B cell (primary cell): ENCODE data around the gene SUPV3L1. TPM values are rescaled to one million over a fixed set of nuclear protein-coding genes. Genes with fewer than 3 reads are reported as not detected.

Experiments used
- ATAC-seq: fragments of 200-7000 bp; cut with Tn5 transposase; one replicate; pipeline ENCODE4 v1.10.0; 2021; ENCODE audit warnings: low read depth, mild to moderate bottlenecking, moderate number of reproducible peaks, moderate library complexity
- CTCF ChIA-PET: fragments of 350-600 bp; sonication (Branson Sonifier 250); formaldehyde crosslinking; loops from one replicate; lab custom pipeline; 2021; ENCODE audit warnings: antibody characterized with exemption, inconsistent platforms; lab: Charles Lee
- POLR2A ChIA-PET: fragments of 350-600 bp; sonication (Branson Sonifier 250); formaldehyde crosslinking; loops from one replicate; lab custom pipeline; 2021; ENCODE audit warnings: antibody characterized with exemption; lab: Charles Lee
- DNase-seq: peaks from one replicate; pipeline ENCODE4 v3.0.0; 2013
- H2AFZ ChIP-seq: 2 replicates; pipeline ENCODE4 v1.6.1; 2012; ENCODE audit warnings: mild to moderate bottlenecking, low read depth, low read length; ENCODE audit not compliant: insufficient read depth, poor library complexity, severe bottlenecking
- H3K27ac ChIP-seq, 2 donors: 1 replicate in 1 of 2; 2 replicates in 1 of 2; pipeline ENCODE4 v1.5.1; 2012 to 2013; ENCODE audit warnings: low read length in 2 of 2, mild to moderate bottlenecking in 2 of 2, moderate library complexity in 1 of 2
- H3K27me3 ChIP-seq, 4 experiments: fragments of 200-600 bp in 1 of 4; sonication (generic) in 1 of 4; replicated peaks in 1 of 4; 1 replicate in 2 of 4; 2 replicates in 2 of 4; pipeline versions ENCODE4 v1.6.1 to v1.7.0; 2013 to 2016; ENCODE audit warnings: low read length in 3 of 4, mild to moderate bottlenecking in 2 of 4, mixed read lengths in 1 of 4, moderate library complexity in 1 of 4; ENCODE audit not compliant: insufficient read depth in 4 of 4, control insufficient read depth in 3 of 4; ENCODE audit errors: control extremely low read depth in 1 of 4
- H3K36me3 ChIP-seq, 2 experiments: replicated peaks in 1 of 2; 1 replicate in 1 of 2; 2 replicates in 1 of 2; pipeline versions ENCODE4 v1.6.1 to v1.7.1; 2013; ENCODE audit warnings: low read length in 1 of 2; ENCODE audit not compliant: insufficient read depth in 2 of 2, control insufficient read depth in 1 of 2; ENCODE audit errors: control extremely low read depth in 1 of 2, extremely low read depth in 1 of 2
- H3K4me1 ChIP-seq, 2 donors: fragments of 200-600 bp in 1 of 2; sonication (generic) in 1 of 2; 1 replicate in 1 of 2; 2 replicates in 1 of 2; pipeline versions ENCODE4 v1.5.1 to v1.6.1; 2013 to 2017; ENCODE audit warnings: low read length in 2 of 2; ENCODE audit not compliant: control insufficient read depth in 2 of 2, insufficient read depth in 2 of 2
- H3K4me2 ChIP-seq: replicated peaks from 2 replicates; pipeline ENCODE3; 2012; ENCODE audit warnings: mild to moderate bottlenecking, low read depth, low read length; ENCODE audit not compliant: poor library complexity, severe bottlenecking
- H3K4me3 ChIP-seq, 5 experiments: fragments of 200-600 bp in 1 of 5; sonication (generic) in 1 of 5; 1 replicate in 3 of 5; 2 replicates in 2 of 5; pipeline versions ENCODE4 v1.5.1 to v1.7.0; 2011 to 2016; ENCODE audit warnings: low read length in 4 of 5, mild to moderate bottlenecking in 4 of 5, low read depth in 2 of 5, control low read depth in 1 of 5, moderate library complexity in 1 of 5; ENCODE audit not compliant: insufficient read depth in 1 of 5; ENCODE audit errors: control extremely low read depth in 1 of 5, extremely low read depth in 1 of 5
- H3K79me2 ChIP-seq: fragments of 200-600 bp; sonication (generic); one replicate; pipeline ENCODE4 v1.6.0; 2016; ENCODE audit warnings: low read length; ENCODE audit not compliant: control insufficient read depth, insufficient read depth
- H3K9ac ChIP-seq: fragments of 200-600 bp; sonication (generic); 2 replicates; pipeline ENCODE4 v1.6.1; 2017; ENCODE audit warnings: mild to moderate bottlenecking, low read length, moderate library complexity
- H3K9me3 ChIP-seq, 3 donors: one replicate each; pipeline versions ENCODE4 v1.6.1 to v1.7.1; 2013; ENCODE audit warnings: low read length in 2 of 3; ENCODE audit not compliant: control insufficient read depth in 2 of 3, insufficient read depth in 1 of 3; ENCODE audit errors: control extremely low read depth in 1 of 3
- H4K20me1 ChIP-seq: 2 replicates; pipeline ENCODE4 v1.6.0; 2012; ENCODE audit warnings: mild to moderate bottlenecking, low read length; ENCODE audit not compliant: insufficient read depth, control insufficient read depth, poor library complexity, severe bottlenecking
- H3K27ac Mint-ChIP-seq: one replicate; pipeline ENCODE4 v1.8.0; 2021; ENCODE audit warnings: mixed read lengths
- H3K27me3 Mint-ChIP-seq: one replicate; pipeline ENCODE4 v1.8.0; 2021; ENCODE audit warnings: mixed read lengths
- H3K4me1 Mint-ChIP-seq: one replicate; pipeline ENCODE4 v1.8.0; 2021; ENCODE audit warnings: mixed read lengths
- H3K4me3 Mint-ChIP-seq: one replicate; pipeline ENCODE4 v1.8.0; 2021; ENCODE audit warnings: mixed read lengths
- H3K9me3 Mint-ChIP-seq: one replicate; pipeline ENCODE4 v1.8.0; 2022; ENCODE audit warnings: mixed read lengths; ENCODE audit not compliant: insufficient read depth
- CTCF ChIP-seq: fragments of 200-600 bp; IDR thresholded peaks from one replicate; pipeline ENCODE4 v1.8.0; 2022; ENCODE audit warnings: antibody characterized with exemption, mild to moderate bottlenecking
- EZH2 ChIP-seq: IDR thresholded peaks from 2 replicates; pipeline ENCODE4 v1.6.1; 2012; ENCODE audit warnings: borderline replicate concordance, low read depth, mild to moderate bottlenecking, moderate library complexity, low read length; ENCODE audit not compliant: insufficient read depth, poor library complexity, severe bottlenecking
- WGBS: methylation state at CpG from one replicate; pipeline ENCODE4 v1.1.5; 2013; ENCODE audit warnings: missing lambda C conversion rate; ENCODE audit not compliant: insufficient coverage; 5-methylcytosine and 5-hydroxymethylcytosine counted together
- intact Hi-C: fragments of 100-400 bp; cut with micrococcal nuclease; formaldehyde crosslinking; loops from one replicate; pipeline ENCODE4 v1.10.0; 2022
- polyA plus RNA-seq: library from polyadenylated mRNA; depleted of rRNA; stranded (reverse); fragments of >200 nt; gene quantifications from 2 replicates; pipeline ENCODE4 v1.2.3, GENCODE V29; 2012
- total RNA-seq, 2 donors: library from RNA; stranded (reverse); fragments of 120-200 nt in 1 of 2; gene quantifications; 1 replicate in 1 of 2; 2 replicates in 1 of 2; pipeline versions ENCODE4 v1.2.3 to v1.2.4, GENCODE V29; 2013 to 2022

SUPV3L1 gene
- total and polyA plus RNA-seq, 2 donors (not counting 1 experiment from before 2014, with no cell fraction given): 33.6 to 37.1 TPM

- Mint-ChIP-seq H3K4me3 (no peak overlapping the region), H3K27ac (no peak overlapping the region), H3K27me3 (no peaks in the 10 kb centered on the region), H3K4me1 (no peaks in the 10 kb centered on the region), H3K9me3 (no peaks in the 10 kb centered on the region)
- H3K36me3 ChIP-seq: no peaks in the 10 kb centered on the region
- H3K9ac ChIP-seq: no peak overlapping the region
- no peaks in the 10 kb centered on the region for H3K79me2 ChIP-seq
- ChIA-PET CTCF (interaction anchor here (0.7 to 1.6 kb wide), 2 partner anchors 9 to 145 kb away, joined by 3 to 6 read pairs; no protein-coding TSS in a partner anchor), POLR2A (no interaction called here)
- ATAC-seq: no peak
- H3K27me3 ChIP-seq: no peaks in the 10 kb centered on the region
- no peak overlapping the region for H3K4me3 ChIP-seq
- 94% methylated on average over 12 of the region's 13 CpGs for WGBS
- H3K27ac ChIP-seq: no peak overlapping the region
- H3K4me1 ChIP-seq: no peaks in the 10 kb centered on the region
- H2AFZ ChIP-seq: no peak overlapping the region
- no peak overlapping the region for H3K4me2 ChIP-seq
- no peaks in the 10 kb centered on the region for H4K20me1 ChIP-seq
- DNase-seq: no peak
- no peaks in the 10 kb centered on the region for H3K9me3 ChIP-seq
- no peak for TF ChIP-seq CTCF
- TF ChIP-seq EZH2: no peak
- intact Hi-C loops: no loop called here
Measured at GRCh38 chr10:69247313-69247710, 67.3 kb downstream of the SUPV3L1 start.

- no peak for TF ChIP-seq EZH2
- no peak for TF ChIP-seq CTCF
- intact Hi-C loops: no loop called here
Measured at GRCh38 chr10:69248117-69248730, 68.2 kb downstream of the SUPV3L1 start.

More at GRCh38 chr10:69248117-69248730, 68.2 kb downstream of the SUPV3L1 start:
- Mint-ChIP-seq H3K4me1 (no peaks in the 10 kb centered on the region), H3K4me3 (no peak overlapping the region), H3K27me3 (no peaks in the 10 kb centered on the region), H3K27ac (no peak overlapping the region), H3K9me3 (no peaks in the 10 kb centered on the region)
- Histone ChIP-seq H3K9me3 (no peaks in the 10 kb centered on the region), H3K36me3 (no peaks in the 10 kb centered on the region), H3K27me3 (no peaks in the 10 kb centered on the region), H3K27ac (no peak overlapping the region), H3K4me3 (no peak overlapping the region), H3K4me2 (no peak overlapping the region), H3K9ac (no peak overlapping the region), H4K20me1 (no peaks in the 10 kb centered on the region), H3K79me2 (no peaks in the 10 kb centered on the region), H3K4me1 (no peaks in the 10 kb centered on the region), H2AFZ (no peak overlapping the region)
- ATAC-seq (no peak), DNase-seq (no peak)
- ChIA-PET CTCF (interaction anchor here (1.1 kb wide), 1 partner anchor 144 kb away, joined by 3 read pairs; no protein-coding TSS in a partner anchor), POLR2A (no interaction called here)
- WGBS: 91% methylated on average over 18 of the region's 24 CpGs
